ENCODE results near the gene RASD1. TPM values are rescaled to one million over a fixed set of nuclear protein-coding genes. Genes with fewer than 3 reads are reported as not detected.

Gene RASD1
- total RNA-seq, 1 donor from 2014 or later = 0.96 TPM

DNA sequence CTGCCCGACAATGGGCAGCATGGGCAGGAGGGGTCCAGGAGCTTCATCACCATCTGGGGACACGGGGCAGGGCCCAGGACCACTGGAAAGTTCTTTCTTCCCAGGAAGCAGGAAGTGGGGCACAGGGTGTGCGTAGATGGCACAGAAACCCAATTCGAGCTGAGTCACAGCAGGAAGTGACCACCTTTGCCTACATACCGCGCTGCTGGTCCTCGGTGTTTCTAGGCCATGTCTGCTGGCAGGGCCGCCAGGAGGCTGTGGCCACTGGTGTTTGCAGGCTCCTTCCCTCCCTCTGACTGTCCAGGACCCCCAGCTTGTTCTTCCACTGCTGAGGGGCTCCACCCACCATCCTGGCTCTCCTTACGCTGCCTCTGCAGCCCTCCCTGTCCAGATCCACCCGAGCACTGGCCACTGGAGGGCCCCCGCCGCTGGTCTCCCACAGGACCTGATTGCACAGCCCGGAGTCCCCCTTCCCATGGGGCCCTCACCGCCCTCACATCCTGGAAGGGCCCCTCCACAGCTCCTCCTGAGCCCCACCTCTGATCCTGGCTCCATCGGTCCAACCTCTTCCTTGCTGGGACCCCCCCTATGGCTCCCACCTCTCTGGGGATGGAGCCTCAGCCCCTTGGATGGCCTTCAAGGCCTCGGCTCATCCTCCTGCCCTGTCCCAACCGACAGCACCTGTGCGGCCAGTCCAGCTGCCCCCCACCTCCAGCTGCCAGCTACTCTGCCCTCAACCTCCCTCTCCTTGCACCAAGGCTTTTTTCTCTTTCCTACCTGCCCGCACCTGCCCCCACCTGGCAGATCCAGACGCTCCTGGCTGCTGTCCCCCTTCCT lies 14.5 kb upstream of the RASD1 start:
- DNase-seq (ENCODE audit: low spot score) = no peak

DNA sequence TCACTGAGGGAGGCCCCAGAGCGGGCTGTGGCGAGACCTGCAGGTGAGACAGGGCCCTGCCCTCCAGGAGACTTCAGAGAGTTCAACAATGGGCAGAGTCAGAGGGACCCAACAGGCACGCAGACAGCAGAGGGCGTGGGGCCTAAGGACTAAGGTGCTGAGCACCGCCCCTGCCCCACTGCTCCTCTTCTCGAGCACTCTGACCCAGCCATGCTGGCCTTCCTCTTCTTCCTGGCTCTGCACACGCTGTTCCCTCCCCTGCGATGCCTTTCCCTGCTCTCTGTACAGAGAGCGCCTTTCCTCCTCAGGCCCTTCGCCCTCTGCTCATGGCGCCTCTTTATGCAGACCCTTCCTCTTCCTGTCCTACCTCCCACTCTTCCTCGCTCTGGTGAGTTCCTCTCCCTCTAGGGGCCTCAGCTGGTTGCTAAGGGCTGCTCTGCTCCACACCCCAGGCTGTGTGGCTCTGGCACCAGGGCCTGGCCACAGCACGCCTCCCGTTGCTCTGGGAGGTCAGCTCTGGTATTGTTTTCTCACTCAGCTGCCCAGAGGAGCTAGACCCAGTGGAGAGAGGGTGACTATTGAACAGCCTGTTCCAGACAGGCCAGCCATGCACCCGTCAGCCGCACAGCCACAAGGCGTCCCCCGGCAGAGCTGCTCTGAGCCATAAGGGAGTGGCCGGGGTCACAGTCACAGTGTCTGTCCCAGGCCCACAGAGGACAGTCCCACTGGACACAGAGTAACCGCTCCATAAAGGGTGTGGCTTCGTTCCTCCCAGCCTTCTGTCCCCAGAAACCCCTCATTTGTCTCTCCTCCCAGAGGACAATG lies 13.6 kb upstream of the RASD1 start:
- no peak for DNase-seq (ENCODE audit: low spot score)

DNA sequence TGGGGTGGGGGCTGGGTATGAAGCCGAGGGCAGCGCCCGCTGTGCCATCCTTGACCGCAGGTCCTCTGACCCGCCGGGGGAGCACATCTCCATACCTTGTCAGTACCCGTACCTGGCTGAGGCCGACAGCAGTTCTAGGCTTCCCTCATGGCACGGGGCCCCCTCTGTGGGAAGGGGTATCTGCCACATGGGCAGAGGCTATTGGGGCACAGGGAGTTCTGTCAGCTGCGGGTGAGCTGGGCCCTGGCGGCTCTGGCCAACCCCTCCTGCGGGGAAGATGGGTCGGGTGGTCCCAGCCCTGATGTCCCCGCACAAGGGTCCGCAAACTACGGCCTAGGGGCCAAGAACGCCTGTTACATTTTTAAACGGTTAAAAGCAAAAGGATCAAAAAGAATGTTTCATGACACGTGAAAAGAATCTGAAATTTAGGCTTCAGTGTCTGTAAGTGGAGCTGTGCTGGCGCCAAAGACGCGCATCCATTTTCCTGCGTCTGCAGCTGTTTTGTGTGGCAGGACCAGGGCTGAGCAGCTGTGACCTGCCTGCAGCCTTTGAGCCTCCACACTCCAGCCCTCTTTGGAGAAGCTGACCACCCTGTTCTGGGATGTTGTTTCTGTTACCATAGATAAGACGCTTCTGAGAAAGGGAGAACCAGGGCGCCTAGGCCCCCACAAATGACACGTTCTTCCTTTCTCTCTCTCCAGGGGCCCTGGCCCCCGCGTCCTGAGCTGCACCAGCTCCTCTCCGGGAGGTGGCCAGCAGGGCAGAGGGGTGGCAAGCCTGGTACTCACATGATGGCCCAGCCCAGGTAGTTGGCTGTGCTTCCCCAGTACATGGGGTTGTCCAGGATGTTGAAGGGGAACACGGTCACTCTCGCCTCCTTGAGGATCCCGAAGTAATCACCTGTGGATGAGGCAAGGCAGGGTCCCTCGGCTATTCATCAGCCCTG lies 12.7 kb upstream of the RASD1 start:
- DNase-seq (ENCODE audit: low spot score) = no peak

DNA sequence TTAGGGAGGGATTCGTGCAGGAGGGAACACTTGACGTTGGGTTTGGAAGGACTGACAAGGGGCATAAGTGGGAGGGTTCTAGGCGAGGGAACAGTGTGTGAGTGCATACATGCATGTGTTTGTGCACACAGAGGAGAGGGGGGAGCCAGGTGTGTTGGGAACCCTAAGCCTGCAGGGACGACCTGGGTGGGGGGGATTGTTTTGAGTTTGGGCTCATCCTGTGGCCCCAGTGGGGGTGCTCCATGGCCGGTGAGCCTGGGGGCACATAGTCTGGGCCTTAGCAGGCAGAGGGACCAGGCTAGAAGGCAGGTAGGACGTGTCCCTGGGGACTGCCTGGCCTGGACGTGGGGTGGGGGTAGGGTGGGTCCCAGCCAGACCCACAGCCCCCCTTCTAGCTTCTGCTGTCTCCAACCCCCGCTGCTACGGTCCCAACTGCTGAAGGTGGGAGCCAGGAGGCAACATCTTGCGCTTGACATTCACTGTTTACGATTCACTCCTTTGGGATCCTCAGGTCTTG lies 11.9 kb upstream of the RASD1 start:
- DNase-seq (ENCODE audit: low spot score) = no peak

DNA sequence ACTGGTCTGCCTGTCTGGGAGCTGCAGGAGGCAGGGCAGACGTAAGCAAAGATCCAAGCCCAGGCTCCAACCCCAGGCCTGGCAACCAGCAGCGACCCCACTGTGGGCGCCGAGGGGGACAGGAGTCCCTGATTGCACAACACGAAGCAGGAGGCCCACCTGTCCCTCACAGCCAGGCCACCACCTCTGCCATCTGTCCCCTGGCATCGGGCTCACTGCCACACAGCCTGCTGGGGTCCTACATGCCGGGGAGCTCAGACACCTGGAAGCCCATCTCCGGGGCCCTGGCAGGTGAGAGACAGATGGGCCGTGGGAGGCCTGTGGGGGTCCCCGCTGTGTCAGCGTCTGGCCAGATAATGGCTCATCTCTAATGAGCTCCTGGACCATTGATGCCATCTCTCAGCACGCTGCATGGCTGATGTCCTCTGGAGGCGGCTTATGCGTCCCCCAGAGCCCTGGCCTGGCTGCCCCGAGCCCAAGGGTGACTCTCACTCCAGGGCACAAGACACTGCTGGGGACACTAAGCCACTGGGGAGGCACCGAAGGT lies 11.3 kb upstream of the RASD1 start:
- no peak for DNase-seq (ENCODE audit: low spot score)

DNA sequence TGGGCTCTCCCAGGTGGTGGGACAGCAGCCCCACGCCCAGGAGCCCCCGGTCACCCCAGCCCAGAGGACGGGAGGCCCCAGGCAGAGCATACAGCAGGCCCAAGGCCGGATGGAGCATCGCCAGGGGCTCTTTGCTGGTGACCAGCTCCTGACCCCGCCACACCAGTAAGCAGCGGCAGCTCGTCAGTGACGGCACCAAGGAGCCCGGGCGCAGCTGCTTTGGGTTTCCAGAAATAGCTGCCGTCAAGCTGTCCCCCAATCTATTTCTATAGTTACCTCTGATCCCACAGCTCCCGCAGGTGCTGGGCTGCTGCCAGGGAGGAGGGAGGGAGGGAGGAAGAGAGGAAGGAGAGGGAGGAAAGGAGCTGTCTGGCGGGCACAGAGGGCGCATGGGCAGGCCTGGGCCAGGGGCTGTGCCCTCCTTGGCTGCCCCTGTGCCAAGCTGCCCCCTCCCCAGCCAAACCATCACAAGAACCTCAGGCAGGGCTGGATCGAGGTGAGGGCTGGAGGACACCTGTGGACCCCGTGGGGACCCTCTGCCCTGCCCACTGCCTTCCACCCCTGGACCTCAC lies 10.8 kb upstream of the RASD1 start:
- DNase-seq (ENCODE audit: low spot score) = no peak

DNA sequence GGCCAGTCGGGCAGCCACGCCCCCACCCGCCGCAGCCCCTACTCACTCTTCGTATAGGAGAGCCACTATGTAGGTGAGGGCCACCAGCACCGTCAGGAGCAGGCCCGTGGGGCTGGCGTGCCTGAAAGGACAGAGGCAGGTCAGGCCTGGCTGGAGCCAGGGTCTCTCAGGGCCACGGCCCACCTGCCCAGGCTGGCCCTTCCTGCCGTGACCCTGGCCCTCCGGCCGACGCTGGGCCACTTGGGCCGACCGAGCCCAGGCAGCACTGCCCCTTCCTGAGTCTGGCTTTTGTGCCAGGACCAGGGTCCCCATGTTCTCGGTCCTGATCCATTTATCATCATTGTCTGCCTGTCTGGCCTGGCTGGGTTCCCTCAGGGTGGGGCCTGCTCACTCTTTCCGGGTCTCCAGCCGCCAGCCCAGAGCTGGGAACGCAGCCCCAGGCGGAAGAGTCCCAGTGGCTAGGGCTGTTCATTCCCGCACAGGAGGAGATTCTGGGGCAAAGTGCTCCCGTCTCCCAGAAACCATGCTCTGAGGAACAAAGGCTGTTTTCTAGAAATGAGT lies 10.1 kb upstream of the RASD1 start:
- DNase-seq (ENCODE audit: low spot score) = no peak

DNA sequence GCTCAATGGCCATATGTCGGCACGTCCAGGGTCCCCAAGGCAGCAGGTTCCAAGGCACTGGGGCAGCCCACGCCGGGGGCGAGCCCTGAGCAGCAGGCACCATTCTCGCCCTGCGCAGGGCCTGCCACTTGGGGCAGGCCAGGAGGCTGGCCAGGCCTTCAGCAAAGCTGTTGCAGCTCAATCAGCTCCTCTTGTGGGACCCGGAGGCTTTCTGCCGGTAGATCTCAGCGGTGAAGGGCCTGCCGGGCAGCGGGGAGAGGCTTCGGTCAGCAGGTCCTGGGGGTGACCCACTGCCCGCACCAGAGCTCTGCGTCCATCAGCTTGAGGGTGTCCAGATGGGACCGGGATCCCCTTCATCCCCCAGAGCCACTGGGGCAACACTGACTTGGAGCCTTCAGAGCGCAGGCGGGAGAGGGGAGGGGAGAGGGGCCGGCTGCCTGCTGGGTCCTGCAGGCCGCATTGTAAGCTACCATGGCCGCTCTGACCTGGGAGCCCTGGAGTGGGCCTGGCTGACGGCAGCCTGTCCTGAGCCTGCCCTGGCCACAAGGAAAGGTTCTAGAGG lies 9.5 kb upstream of the RASD1 start:
- DNase-seq (ENCODE audit: low spot score) = no peak

DNA sequence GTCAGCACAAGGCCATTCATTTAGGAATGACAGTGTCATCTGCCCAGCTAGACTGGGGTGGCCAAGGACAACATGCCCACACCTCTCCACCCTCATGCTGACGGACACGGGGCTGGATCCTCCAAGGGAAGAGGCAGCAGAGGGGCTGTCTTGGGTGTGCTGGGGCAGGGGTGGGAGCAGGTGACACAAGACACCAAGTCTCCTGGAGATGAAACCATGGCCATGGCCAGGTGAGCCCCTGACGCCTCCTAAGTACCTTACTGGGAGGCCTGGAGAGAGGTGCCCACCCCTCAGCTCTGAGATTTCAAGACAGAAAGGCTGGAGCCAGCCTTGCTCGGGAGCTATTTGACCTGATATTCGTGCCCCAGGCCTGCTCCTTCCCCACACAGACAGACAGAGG lies 9.0 kb upstream of the RASD1 start:
- no peak for DNase-seq (ENCODE audit: low spot score)

DNA sequence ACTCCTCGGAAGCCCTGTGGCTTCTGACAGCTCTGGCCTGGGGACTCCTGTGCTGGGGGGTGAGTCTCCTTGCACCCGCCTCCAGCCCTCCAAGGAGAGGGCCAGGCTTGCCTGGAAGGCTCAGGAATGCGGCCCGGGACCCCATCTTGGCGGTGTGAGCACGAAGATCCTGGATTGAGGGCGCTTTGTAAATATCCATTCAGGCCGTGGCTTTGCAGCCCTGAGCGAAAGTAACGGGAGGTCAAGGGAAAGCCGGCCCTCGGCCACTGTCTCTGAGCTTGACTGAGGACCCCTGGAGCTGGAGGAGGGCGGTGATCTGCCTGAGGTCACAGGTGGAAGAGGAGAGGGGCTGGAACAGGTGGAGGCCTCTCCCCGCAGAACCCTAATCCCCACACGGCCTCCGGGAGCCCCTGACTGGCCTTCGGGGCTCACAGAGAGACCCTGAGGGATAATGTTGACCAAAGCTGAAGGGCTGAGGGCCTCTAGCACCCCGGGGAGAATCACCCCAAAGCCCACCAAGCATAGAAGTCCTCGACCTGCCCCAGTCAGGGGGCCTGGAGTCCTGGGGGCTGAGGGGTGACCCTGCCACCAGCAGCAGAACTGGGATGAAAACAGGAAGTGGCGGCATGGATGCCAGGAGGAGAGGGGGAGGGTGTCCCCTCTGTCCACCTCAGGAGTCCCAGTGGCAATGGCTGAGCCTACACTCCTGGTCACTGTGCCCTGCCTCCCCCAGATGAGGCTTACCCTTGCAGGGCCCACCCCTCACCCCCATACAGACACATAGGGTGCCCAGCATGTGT lies 8.3 kb upstream of the RASD1 start:
- no peak for DNase-seq (ENCODE audit: low spot score)

DNA sequence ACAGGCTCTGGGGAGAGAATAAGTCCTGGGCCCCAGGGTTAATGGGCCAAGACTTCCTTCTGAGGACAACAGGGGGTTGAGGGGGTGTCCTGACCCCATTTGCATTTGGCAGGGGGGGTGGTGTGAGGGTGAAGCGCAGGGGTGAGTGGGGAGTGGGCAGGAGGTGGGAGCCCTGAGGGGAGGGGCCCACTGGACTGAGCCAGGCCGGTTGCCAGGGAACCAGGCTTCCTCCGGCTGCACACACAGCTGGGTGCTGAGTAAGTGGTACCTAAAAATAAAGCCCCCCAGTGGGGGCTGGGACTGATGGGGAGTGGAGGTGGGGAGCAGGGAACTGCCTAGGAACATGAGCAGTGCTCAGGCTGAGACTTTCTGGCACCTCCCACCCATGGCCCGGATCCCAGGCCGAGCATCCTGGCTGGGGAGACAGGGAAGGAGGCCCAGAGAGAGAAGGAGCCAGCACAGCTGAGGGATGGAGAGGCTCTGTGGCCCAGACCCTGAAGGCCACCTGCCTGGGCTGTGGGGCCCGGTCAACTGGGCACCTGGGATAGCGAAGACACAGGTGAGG lies 7.5 kb upstream of the RASD1 start:
- no peak for DNase-seq (ENCODE audit: low spot score)

DNA sequence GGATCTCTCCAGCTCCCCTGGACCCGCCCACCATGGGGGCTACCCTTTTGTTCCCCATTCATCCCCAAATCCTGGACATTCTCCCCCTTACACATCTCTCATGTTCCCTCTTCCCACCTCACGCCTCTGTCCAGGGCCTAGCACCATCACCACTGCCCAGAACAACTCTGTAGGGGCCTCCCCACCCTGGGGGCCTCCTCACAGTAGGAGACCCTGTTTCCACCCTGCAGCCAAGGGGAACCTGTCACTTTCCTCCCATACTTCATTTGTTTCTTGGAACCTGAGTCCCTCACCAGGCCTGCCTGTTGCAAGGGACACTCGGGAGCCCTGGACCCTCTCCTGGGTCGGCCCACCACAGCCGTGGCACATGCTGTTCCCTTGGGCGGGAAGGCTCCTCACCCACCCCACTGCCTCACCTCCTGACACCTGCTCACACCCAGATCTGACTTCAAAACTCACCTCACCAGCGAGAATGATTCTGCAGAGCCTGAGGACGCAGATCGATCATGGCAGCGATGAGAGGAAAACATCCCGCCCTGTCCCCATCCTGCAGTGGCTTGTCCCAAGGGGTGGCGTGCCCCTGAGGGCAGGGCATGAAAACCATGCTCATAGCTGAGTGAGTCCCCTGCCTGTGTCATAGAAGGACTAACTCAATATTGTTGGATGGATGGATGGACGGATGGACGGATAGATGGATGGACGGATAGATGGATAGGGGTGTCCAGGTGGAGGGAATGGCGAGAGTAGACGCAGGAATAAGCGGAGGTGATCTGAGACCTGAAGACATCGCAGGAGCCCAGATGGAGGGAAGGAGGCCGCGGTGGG lies 6.8 kb upstream of the RASD1 start:
- no peak for DNase-seq (ENCODE audit: low spot score)

DNA sequence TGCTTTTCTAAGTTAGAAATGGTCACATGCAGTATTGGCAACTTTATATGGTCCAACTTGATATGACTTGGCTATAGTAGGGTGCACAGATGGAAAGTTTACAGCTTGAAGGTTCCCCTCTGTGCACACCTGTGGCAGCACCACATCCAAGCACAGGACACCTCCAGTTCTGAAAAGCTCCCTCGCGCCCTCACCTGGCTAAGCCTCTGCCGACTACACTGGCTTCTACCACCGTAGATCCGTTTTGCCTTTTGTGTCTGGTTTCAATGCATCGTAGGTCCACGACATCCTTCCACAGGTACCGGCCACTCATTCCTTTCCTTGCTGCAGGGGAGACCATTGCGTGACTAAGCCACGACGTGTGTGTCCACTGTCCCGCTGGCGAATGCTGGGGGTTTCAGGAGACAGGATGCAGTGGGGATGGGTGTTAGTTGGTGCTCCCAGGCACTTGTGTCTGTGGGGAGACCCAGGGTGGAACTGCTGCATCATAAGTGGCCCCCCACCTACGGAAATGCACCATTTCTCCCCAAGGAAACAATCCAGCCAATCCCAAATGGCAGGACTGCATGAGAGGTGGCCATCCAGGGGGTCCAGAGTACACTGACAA lies 4.9 kb upstream of the RASD1 start:
- no peak for DNase-seq (ENCODE audit: low spot score)

DNA sequence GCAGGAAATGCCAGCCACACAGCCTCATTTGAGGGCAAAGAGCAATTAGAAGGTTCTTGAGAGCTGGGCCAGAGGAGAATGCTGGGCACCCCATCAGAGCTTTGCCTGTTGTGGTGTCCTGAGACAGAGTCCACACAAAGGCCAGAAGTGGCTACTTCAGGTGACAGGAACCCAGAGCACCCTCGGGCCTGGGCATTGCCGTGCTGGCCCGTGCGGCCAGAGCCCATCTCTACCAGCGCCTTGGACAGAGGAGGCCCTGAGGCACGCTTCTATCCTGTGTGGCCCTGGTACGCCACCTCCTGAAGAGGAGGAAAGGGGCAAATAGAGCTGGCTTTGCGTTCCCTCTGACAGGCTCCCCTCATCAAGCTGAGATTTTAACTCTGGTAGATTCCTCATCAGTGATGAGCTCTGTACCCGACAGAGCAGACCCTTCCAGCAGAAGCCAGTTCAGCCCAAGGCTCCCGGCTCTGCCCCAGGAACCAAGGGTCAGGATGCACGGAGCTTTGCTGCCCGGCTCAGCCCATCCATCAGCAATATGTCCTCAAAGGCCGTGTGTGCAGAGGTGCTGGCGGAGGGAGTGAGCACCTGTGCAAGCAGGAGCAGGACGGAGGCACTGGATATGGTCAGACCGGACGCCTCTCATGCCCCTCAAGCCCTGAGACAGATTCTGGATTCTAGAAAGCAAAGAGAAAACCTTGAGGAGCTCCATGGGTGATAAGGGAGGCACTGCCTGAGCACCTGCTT lies 3.4 kb upstream of the RASD1 start:
- no peak for DNase-seq (ENCODE audit: low spot score)

DNA sequence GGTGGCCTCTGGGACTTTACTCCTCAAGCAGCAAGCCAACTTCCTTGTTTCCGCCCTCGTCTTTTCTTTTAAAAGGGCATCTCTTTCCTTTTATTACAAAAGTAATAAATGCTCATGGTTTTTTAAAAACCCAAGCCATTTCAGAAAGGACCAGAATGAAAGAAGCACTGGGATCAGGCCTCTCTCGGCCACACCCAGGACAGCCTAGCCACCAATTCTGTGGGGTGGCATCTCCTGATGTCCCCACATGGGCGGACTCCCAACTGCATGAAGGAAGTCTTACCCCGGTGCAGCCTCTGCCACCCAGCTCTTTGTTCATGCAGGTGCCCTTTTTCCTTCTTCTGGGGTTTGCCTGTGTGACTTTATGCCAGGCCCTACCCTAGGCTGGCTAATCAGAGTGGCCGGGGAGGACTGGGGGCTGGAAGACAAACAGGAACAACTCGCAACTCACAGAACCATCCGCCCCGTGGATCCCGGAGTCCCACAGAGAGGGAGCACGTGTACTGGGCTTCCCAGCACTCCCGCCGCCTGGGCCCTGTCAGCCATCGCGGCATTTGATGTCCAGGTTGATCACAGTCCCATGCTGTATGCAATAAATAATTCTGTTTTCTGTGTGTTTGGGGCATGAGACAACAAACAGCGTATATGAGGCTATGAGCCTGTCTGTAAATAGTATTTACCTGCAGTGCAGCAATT lies 2.6 kb upstream of the RASD1 start:
- DNase-seq (ENCODE audit: low spot score) = no peak

DNA sequence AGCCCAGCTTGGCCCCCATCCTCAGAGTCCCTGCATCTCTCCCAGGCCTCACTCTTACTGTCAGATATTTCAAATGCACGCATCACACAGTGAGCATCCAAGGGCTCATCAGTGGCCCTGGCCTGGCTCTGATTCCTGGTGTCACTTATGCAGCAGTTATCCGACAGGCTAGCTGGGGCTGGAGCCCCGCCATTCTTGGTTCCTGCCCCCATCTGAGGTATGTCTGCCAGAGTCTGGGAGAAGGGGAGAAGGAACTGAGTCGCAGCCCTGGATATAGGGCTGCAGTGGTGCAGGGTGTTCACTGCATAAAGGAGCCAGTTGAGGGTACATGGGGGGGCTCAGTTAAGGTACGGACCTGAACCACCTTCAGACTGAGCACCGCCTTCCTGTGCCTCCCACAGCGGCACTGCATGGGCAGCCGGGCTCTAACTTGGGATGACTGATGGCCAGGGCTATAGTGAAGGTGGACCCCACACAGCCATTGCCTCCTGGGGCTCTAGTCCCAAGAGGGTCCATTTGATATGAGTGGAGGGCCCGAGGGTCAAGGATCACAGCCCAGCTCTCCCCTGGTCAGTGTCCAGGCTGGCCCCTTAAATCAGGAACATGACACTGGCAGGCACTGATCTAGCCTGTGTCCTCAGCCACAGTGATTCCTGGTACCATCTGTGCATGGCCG lies 1.8 kb upstream of the RASD1 start:
- DNase-seq (ENCODE audit: low spot score) = no peak
